Epithelial cell of proximal tubule (primary cell): ENCODE measurements around the gene COBL. TPM values are rescaled to one million over a fixed set of nuclear protein-coding genes. Genes with fewer than 3 reads are reported as not detected.

Source experiments
- DNase-seq: peaks from one replicate; pipeline ENCODE4 v3.0.0-alpha.2; 2011; ENCODE audit warnings: low read depth
- H3K4me3 ChIP-seq: 2 replicates; pipeline ENCODE4 v1.5.1; 2011; ENCODE audit warnings: low read depth, mild to moderate bottlenecking, low read length
- CTCF ChIP-seq: conservative IDR thresholded peaks from 2 replicates; pipeline ENCODE4 v1.5.1; 2012; ENCODE audit warnings: low read depth, mild to moderate bottlenecking, low read length
- total RNA-seq: library from RNA; depleted of rRNA; stranded (reverse); fragments of >200 nt; gene quantifications from 2 replicates; pipeline ENCODE4 v1.2.3, GENCODE V29; 2015

COBL gene
- total RNA-seq, 1 donor from 2014 or later = 6.6 TPM

- no peak for DNase-seq
- no peak overlapping the region for H3K4me3 ChIP-seq
- TF ChIP-seq CTCF = no peak
These were observed 66.6 kb downstream of the COBL start for GRCh38 chr7:51249991-51250390.

DNA sequence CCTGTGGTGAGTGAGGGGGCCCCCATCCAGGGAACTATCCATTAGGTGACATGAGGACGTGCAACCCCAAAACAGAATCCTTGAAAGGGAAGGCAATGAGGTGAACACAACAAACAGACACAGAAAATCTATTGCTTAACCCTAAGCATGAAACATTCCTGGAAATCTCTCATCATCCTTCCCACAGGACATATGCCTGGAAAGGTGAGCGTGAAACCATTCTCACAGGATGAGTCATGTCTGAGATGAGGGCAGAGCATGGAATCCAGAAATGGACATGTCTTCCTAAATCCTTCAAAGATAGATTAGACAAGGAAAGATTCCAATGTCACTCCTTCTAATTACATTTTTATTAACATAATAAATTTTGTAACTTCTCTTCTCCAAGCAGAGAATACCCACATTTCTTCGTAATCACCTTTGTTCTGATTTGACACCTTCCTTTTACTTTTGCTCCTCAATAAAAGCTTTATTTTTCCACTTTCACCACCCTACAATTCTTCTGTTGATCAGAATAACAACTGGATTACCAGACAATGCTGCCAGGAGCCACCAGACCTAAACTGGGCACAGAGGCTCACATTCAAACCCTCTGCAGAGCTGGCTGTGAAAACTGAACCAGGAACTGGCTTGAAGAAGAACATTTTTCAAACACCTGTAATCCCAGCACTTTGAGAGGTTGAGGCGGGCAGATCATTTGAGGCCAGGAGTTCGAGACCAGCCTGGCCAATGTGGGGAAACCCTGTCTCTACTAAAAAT is 67.2 kb downstream of the COBL start:
- no peak for TF ChIP-seq CTCF
- no peak overlapping the region for H3K4me3 ChIP-seq
- DNase-seq = peak; percentile 68

- DNase-seq = no peak
- H3K4me3 ChIP-seq = no peak overlapping the region
- no peak for TF ChIP-seq CTCF
These were observed 70.1 kb downstream of the COBL start for GRCh38 chr7:51246258-51247245.

GRCh38 chr7:51244885-51245284 is 71.7 kb downstream of the COBL start:
- H3K4me3 ChIP-seq = no peak overlapping the region
- no peak for DNase-seq
- no peak for TF ChIP-seq CTCF

- H3K4me3 ChIP-seq = no peak overlapping the region
- TF ChIP-seq CTCF = no peak
- DNase-seq = no peak
These were observed 72.6 kb downstream of the COBL start for GRCh38 chr7:51244053-51244452.

- no peak for DNase-seq
- TF ChIP-seq CTCF = no peak
- H3K4me3 ChIP-seq = no peak overlapping the region
These were observed 73.0 kb downstream of the COBL start for GRCh38 chr7:51243631-51244030.
